Subcutaneous abdominal adipose tissue (tissue), 5 donors: ENCODE results near the gene NDUFA8.

Source experiments
- H3K27ac ChIP-seq: one replicate; pipeline ENCODE4 v1.7.0; 2013; ENCODE audit warnings: low read depth, mild to moderate bottlenecking, inconsistent platforms, low read length, moderate library complexity
- H3K27me3 ChIP-seq, 5 donors: one replicate each; pipeline ENCODE4 v1.7.0; 2013; ENCODE audit warnings: low read length in 5 of 5, inconsistent platforms in 1 of 5; ENCODE audit not compliant: control insufficient read depth in 5 of 5, insufficient read depth in 4 of 5
- H3K36me3 ChIP-seq, 5 donors: one replicate each; pipeline ENCODE4 v1.7.0; 2013; ENCODE audit warnings: low read length in 5 of 5; ENCODE audit not compliant: control insufficient read depth in 5 of 5, insufficient read depth in 5 of 5
- H3K4me1 ChIP-seq, 5 donors: one replicate each; pipeline ENCODE4 v1.7.0; 2013; ENCODE audit warnings: low read length in 5 of 5, mild to moderate bottlenecking in 3 of 5, moderate library complexity in 1 of 5; ENCODE audit not compliant: control insufficient read depth in 5 of 5, insufficient read depth in 5 of 5
- H3K4me3 ChIP-seq, 5 donors: one replicate each; pipeline ENCODE4 v1.7.0; 2013; ENCODE audit warnings: low read length in 5 of 5, low read depth in 1 of 5
- H3K9ac ChIP-seq, 5 donors: one replicate each; pipeline ENCODE4 v1.7.0; 2013; ENCODE audit warnings: low read length in 5 of 5, mild to moderate bottlenecking in 4 of 5, moderate library complexity in 3 of 5
- H3K9me3 ChIP-seq, 5 donors: one replicate each; pipeline ENCODE4 v1.7.0; 2013; ENCODE audit warnings: low read length in 5 of 5; ENCODE audit not compliant: control insufficient read depth in 5 of 5
- donor health status: healthy.
- donor health status: healthy.
- donor health status: healthy.
- donor health status: healthy.
- donor health status: healthy.

Gene NDUFA8

GRCh38 chr9:122095010-122095767 lies 64.4 kb downstream of the NDUFA8 start:
- Histone ChIP-seq H3K9ac (no peak overlapping the region), H3K4me3 (no peak overlapping the region), H3K27ac (no peak overlapping the region), H3K9me3 (no peaks in the 10 kb centered on the region), H3K27me3 (peaks cover 0 to 2% (median 0%) of the 10 kb centered on the region in 5 donors), H3K4me1 (peaks cover 6 to 39% (median 31%) of the 10 kb centered on the region in 5 donors), H3K36me3 (no peaks in the 10 kb centered on the region)
